Hematopoietic multipotent progenitor cell treated with erythropoietin and hydrocortisone succinate and interleukin-3 and kit ligand, for 6 days (in vitro differentiated cells): Measurements from ENCODE around the gene ANXA1.

Source experiments
- DNase-seq: peaks from one replicate; pipeline ENCODE4 v3.0.0-alpha.2; 2015

The ANXA1 gene

DNA sequence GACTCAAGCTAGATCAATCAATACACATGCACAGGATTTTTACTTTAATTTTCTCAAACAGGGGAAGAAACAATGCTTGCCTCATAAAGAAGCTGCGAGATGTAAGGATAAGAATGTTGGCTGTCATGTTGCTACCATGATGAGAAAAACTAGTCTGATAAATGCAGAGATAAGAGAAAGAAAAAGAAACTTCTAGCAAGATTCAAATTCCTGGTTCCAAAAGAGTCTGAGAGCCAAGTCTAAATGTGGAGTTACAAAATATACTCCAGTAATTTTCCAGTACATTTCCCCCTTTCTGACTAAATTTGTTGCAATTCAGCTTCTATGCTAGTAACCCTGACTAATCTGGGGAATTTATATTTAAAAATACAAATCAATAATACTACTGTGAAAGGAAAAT is 10.4 kb upstream of the ANXA1 start:
- no peak for DNase-seq

GRCh38 chr9:73143711-73144328 is 7.8 kb upstream of the ANXA1 start:
- peak; percentile 52 for DNase-seq

DNA sequence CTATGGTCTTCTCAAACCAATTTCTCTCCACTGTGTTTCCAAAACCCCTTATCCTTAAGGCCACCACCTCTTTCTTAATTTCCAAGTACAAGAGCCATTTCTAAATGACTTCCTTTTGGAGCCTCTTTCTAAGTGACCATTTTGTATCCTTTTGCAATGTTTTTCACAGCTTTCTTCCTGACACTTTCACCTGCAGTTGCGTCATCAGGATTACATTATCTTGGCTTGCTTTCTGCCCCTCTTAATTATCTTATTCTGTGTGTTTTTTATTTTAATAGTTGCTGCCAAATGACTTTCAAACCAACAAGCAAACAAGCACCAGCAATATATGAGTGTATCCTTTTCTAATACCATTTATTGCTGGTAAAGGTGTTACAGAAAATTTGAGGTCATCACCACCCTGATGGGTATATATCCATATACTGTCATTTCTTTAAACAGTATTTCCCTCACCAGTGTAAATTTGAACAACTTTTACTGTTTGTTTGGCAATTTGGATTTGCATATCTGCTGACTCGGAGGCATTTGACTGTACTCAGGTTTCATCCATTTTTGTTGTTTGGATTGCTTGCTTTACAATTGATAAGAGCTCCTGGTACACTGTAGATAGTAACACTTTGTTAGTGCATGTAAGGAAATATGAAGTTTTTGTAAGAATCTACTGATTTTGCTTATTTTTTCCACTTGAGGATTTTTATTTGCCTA is 5.4 kb upstream of the ANXA1 start:
- DNase-seq: peak; percentile 56

- DNase-seq: peak; percentile 33
Observed at GRCh38 chr9:73148447-73148937, 3.2 kb upstream of the ANXA1 start.

- peak; percentile 87 for DNase-seq
Observed at GRCh38 chr9:73149371-73150067, 2.1 kb upstream of the ANXA1 start.

- no peak for DNase-seq
Observed at GRCh38 chr9:73152543-73152844, 829 bp downstream of the ANXA1 start.

DNA sequence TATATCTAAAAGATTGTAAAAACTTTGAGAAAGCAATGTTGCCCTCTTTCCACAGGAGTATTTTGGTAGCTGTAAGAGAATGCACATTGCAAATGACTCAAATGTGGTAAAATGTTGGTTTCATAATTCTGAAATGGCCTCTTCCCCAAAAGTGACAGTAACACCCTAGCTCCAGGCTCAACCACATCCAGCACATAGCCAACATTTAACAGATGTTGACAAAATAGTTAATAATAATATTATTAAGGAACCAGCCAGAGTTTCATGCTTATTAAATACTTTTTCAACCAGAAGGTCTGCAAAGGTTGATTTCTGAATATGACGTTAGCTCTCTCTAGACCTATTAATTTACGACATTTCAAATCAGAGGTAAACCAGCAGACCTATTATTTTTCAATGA is 1.3 kb downstream of the ANXA1 start:
- DNase-seq: peak; percentile 60

DNA sequence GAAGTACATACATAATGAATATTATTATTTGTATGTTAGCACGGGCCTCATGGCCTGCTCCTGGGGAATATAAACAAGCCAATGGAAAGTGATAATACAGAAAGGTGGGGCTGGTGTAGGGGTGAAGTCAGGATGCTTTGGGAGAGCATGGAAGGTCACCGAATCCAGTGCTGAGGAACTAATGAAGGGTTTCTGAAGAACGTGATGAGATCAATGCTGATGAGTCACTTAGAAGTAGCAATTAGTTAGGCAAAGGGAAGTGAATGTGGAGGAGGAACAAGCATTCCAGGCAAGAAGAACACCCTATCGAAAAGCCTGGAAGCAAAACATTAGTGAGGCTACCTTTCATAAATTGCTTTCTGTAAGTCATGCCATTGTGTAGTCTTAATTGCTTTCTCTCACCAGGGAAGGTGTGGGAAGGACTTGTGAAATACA is 2.1 kb downstream of the ANXA1 start:
- DNase-seq: peak; percentile 27

DNA sequence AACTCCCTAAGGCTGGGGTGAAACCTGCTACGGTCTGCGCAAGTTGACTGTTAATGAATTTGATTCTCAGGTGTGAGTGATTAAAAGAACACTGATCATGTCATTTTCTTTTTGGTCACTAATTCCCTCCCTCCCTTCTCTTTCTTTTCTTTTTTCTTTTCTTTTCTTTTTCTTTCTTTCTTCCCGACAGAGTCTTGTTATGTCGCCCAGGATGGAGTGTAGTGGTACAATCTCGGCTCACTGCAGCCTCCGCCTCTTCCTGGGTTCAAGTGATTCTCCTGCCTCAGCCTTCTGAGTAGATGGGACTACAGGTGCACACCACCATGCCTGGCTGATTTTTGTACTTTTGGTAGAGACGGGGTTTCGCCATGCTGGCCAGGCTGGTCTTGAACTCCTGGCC is 2.6 kb downstream of the ANXA1 start:
- DNase-seq: no peak

DNA sequence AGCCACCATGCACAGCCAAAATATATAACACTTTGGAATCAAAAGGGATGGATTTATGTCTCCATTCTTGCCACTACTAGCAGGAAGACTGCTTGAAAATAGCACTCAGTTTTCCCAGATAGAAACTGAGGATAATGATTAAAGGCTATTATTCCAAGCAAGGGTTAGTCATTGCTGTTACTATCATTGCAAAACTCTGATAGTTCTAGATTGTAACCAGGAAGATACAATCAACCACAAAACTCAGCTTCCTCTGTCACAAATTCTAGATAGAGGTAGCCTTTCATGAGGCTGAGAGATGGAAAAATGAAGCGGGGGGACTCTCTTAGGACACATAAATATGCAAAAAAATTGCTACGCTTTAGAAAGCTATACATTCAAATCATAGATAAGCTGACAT is 3.1 kb downstream of the ANXA1 start:
- DNase-seq: peak; percentile 74

- DNase-seq: peak; percentile 53
Observed at GRCh38 chr9:73155377-73155776, 3.7 kb downstream of the ANXA1 start.

DNA sequence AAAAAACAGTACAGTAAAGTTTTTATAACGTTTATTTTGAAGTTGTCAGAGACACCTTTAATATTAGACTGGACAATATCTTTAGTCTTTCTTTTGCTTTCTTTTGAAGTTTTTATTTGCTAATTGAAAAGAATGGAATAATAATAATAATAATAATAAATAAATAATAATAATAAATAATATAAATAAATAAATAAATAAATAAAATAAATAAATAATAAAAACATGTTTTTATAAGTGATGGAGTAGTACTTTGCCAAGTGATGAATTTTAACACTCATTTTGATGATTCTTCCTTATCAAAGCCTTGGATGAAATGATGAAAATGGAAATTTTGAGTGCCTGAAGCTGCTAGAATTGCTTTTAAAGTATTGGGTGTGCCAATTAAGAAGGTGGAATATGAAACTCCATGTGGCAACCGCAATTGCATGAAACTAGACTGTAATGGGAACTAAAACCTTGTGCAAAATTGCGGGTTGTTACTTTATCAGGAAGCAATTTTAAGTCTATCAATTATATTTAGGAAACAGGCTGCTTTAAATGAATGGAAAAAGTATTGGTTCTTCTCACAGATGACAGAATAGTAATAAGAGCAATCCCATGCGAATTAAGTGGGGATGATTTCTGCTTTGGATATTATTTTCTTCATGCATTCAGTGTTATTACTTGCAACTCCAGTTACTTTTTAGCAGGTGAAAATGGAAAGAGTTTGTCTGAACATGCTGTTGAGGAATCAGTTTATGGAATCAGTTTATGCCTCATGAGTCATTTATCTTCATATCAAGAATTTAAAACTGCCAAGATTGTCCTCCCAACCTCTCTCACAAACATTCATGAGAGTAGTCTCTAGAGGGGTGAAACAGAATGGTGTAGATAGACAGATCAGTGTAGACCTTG is 4.6 kb downstream of the ANXA1 start:
- peak; percentile 38 for DNase-seq

- DNase-seq: no peak
Observed at GRCh38 chr9:73156865-73157187, 5.2 kb downstream of the ANXA1 start.

- no peak for DNase-seq
Observed at GRCh38 chr9:73157811-73158210, 6.1 kb downstream of the ANXA1 start.

- no peak for DNase-seq
Observed at GRCh38 chr9:73158723-73159122, 7.1 kb downstream of the ANXA1 start.

DNA sequence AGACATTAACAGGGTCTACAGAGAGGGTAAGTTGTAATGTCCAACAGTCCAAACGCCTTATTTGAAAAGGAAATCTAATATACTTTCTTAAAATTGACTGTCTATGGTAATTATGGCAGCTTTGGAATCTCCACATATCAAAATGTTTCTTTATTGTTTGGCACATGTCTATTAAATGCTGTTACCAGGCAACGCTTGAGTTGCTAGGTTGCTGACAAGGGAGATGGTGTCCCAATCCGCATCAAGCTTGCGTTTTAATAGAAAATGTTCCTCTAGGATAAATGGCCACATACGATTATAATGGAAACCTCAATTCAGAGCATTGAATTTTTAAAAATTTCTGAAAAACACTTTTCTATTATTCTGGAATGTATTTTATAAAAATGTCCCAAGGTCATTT is 9.2 kb downstream of the ANXA1 start:
- no peak for DNase-seq

DNA sequence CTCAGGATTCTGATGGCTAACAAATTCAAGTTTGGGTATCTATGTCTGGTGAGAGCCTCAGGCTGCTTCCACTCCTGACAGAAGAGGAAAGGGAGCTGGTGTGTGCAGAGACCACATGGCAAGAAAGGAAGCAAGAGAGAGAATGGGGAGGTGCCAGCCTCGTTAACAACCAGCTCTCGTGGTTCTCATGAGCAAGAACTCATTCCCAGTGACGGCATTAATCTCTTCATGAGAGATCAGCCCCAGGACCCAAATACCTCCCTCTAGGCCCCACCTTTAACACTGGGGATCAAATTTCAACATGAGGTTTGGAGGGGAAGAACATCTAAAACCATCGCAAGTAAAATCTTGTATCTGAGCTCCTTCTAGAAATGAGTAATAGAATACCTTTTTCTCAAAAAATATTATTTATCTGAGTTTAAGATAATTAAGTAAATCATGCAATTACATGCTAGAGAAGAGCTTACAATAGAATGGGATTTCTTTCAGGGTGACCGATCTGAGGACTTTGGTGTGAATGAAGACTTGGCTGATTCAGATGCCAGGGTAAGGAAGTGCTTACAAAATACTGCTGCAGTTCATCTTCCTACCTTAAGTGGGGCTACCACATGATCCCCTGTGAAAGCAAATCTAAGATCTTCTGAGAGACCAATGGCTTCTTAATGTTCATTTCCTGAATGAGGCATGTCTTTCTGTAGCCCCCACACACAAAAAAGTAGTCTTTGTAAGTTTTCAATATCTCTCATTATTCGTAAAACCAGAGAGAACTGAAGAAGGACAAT is 11.5 kb downstream of the ANXA1 start:
- peak; percentile 23 for DNase-seq

DNA sequence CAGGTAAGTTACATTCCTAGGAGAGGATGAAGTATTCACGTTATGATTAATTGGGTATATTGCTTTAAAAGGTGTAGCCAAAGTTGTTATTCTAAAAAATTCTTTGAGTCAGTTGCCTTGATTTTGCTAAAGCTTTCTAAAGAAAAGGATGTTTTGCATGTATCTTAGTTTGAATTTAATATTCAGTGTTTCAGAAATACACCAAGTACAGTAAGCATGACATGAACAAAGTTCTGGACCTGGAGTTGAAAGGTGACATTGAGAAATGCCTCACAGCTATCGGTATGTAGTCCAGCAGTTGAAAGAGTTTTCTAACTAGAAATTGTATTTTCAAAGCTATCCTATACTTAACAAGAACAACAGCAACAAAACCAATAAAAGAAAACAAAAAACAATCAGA is 14.2 kb downstream of the ANXA1 start:
- no peak for DNase-seq

DNA sequence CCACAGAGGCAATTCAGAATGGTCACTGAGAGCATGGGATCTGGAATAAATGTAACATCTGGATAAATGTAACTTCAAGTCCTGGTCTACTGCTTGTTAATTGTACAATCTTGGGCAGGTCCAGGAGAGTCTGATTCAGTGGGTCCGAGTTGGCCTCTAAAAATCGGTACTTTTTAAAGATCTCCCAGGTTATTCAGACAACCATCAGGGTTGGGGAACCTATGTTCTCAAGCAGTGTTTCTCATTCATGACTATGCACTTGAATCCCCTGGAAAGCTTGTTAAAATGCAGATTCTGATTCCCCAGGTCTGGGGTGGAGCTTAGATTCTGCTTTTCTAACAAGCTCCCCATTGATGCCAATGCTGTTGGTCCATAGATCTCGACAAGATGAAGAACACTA is 14.8 kb downstream of the ANXA1 start:
- DNase-seq: no peak

DNA sequence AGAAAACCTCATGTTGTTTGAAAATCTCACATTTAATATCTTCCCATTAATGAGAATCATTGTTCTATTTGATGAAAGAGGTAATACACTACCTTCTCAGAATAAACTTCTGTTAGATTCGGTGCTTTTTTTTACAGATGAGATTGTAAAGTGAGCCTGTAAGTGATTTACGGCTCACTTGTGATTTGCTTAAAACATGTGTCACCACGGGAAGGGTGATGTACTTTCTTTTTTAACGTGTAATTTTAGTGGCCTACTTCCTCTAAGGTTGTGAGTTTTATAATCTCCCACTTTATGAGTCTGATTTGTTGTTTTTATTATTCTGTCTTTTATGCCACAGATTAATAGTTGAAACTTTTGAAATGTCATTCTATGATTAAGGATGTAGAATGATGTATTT is 15.9 kb downstream of the ANXA1 start:
- DNase-seq: no peak

DNA sequence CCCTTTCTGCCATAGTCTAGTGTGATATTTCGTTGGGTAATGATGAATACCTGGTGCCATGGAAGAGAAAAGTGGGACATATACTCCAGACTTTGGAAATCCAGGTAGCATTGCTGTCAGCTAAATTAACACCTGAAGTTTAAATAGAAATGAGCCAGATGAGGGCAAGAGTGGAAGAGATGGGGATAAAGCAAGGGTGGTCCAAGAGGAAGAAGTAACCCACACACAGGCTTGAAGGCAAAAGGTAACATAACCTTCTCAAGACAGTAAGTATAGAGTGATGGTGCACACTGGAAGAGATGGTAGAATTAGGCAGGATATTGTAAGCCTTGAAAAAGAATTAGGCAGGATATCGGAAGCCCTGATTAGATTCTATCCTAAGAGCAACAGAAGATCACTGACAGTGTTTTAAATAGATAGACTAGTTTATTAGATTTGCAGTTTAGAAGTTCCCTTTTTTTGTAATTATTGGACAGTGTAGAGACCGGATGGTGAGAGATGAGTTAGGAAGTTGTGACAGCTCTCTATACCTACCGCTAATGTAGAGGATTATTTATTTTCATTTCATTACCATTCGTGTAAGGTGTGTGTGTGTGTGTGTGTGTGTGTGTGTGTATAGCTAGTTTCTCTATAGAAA is 16.8 kb downstream of the ANXA1 start:
- no peak for DNase-seq
